NOMO-1 treated with DMSO at 0.1 percent for 48 hours (cell line): ENCODE data around the gene MYOG.

ENCODE experiments used
- DNase-seq: peaks from one replicate; lab custom pipeline; 2025; ENCODE audit not compliant: unreplicated experiment; lab: John Stamatoyannopoulos, UW

MYOG gene

GRCh38 chr1:203091199-203091477 is 5.3 kb upstream of the MYOG start:
- no peak for DNase-seq

- no peak for DNase-seq
Measured at GRCh38 chr1:203090421-203091198, 4.8 kb upstream of the MYOG start.

GRCh38 chr1:203089651-203090045 is 3.8 kb upstream of the MYOG start:
- DNase-seq = no peak

- DNase-seq = no peak
Measured at GRCh38 chr1:203089001-203089650, 3.3 kb upstream of the MYOG start.

GRCh38 chr1:203088441-203088840 is 2.6 kb upstream of the MYOG start:
- DNase-seq = no peak

GRCh38 chr1:203086992-203087763 is 1.4 kb upstream of the MYOG start:
- no peak for DNase-seq

GRCh38 chr1:203084588-203085527 is 954 bp downstream of the MYOG start:
- no peak for DNase-seq

GRCh38 chr1:203083463-203083921 is 2.3 kb downstream of the MYOG start:
- no peak for DNase-seq

GRCh38 chr1:203082571-203083462 is 3.0 kb downstream of the MYOG start:
- peak; percentile 32 for DNase-seq

- DNase-seq = no peak
Measured at GRCh38 chr1:203082231-203082505, 3.6 kb downstream of the MYOG start.

GRCh38 chr1:203081465-203082230 is 4.2 kb downstream of the MYOG start:
- DNase-seq = no peak

GRCh38 chr1:203080456-203080855 is 5.4 kb downstream of the MYOG start:
- no peak for DNase-seq

- no peak for DNase-seq
Measured at GRCh38 chr1:203078478-203078877, 7.3 kb downstream of the MYOG start.

- no peak for DNase-seq
Measured at GRCh38 chr1:203077956-203078355, 7.9 kb downstream of the MYOG start.

- no peak for DNase-seq
Measured at GRCh38 chr1:203077367-203077766, 8.4 kb downstream of the MYOG start.

GRCh38 chr1:203076031-203076511 is 9.7 kb downstream of the MYOG start:
- DNase-seq = peak; percentile 64

- DNase-seq = peak; percentile 19
Measured at GRCh38 chr1:203075236-203076030, 10.4 kb downstream of the MYOG start.

- no peak for DNase-seq
Measured at GRCh38 chr1:203074610-203075009, 11.2 kb downstream of the MYOG start.
